Mucosa of gallbladder (tissue), 1 donor: ENCODE data around the gene NECAB2. TPM values are rescaled to one million over a fixed set of nuclear protein-coding genes. Genes with fewer than 3 reads are reported as not detected.

ENCODE experiments used
- DNase-seq: peaks from one replicate; pipeline ENCODE4 v3.0.0-alpha.2; 2020; ENCODE audit warnings: low spot score
- total RNA-seq: library from RNA; stranded (reverse); gene quantifications from one replicate; pipeline ENCODE4 v1.2.1, GENCODE V29; 2021
- donor health status: DM: no; HTN: no; CAD: no.

NECAB2 gene
- total RNA-seq, 1 donor from 2014 or later: 0.29 TPM

DNA sequence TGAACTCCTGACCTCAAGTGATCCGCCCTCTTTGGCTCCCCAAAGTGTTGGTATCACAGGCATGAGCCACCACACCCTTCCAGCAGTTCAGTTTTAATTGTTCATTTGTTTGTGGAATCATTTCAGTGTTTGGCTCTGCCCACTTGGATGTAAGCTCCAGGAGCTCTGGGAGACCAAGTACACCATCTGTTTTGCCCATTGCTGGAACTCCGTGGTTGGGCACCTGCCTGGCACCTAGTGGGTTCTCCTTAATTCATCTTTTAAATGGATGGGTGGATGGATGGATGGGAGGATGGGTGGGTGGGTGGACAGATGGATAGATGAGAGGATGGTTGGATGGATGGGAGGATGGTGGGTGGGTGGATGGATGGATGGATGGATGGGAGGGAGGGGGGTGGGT lies 953 bp upstream of the NECAB2 start:
- DNase-seq: no peak

DNA sequence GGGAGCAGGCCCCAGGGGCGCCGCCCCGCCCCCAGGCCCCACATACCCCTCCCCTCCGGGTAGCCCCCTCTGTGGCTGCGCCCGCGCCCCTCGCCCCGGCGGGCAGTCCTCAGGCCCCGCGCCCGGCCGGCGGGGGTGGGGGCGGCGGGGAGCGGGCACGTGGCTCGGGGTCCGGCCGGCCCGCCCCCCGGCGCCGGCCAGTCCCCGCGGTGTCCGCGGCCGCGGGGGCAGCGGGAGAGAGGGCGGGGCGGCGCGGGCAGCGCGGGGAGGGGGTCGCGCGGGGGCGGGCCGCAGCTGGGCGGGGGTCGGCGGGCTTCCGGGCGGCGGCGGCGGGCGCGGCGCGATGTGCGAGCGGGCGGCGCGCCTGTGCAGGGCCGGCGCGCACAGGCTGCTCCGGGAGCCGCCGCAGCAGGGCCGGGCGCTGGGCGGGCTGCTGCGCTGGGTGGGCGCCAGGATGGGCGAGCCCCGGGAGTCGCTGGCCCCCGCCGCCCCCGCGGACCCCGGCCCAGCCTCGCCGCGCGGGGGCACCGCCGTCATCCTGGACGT lies 335 bp downstream of the NECAB2 start:
- DNase-seq: no peak

DNA sequence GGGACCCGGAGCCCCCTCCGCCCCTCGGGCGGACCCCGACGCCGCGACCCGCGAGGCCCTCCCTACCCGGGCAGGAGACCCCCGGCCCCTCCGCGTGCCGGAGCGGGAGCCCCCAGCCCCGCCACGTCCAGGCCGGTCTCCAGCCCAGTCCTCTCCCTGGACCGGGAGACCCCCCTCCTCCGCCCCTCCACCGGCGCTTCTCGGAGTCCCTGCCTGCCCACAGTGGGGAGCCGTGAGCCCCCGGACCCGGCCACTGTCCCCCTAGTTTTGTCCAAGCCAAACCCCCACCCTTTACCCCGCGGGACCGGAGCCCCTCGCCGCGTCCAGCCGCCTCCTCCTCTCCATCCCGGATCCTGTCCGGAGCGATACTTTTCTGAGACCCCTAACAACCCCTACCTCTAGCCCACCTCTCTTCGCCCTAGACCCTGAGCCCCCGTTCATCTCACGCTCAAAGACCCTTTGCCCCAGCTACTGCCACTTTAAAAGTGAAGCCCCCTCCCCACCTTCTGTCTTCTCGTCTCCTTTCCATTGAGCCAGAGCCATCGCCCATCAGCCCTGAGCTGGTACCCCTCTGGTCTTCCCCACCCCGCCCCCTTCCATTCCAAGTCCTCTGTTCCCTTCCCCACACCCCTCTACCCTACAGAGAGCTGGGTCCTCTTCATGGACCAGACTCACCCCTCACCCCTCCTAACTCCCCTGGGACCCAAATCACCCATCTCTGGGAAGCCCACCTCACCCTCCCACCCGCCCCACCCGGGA lies 1.0 kb downstream of the NECAB2 start:
- no peak for DNase-seq

DNA sequence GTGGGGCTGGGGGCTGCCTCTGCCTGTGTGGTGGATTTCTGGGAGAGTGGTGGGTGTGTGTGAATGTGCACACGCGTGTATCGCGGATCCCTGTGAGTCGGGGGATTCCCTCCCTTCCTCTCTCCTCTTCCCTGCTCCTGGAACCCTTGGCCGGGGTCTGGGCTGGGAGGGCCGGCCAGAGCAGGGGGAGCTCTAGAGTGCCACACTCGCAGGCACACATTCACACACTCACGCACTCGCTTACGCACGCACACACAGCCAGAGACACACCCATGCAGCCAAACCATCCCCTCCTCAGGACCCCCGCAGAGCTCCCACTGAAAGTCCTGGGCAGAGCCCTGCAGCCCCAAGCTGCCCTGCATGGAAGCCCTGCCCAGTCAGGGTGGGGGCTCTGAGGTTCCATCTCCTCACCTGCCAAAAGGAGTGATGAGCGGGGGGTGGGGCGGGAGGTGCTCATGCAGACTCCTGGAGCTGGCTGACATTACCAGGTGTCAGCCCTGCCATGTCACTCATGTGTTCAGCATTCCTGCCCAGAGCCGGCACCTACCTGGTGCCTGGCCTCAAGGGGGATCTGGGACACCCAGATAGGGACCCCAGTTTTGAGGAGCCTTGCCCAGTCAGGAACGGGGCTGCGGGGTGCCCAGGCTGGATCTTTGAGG lies 1.9 kb downstream of the NECAB2 start:
- no peak for DNase-seq

DNA sequence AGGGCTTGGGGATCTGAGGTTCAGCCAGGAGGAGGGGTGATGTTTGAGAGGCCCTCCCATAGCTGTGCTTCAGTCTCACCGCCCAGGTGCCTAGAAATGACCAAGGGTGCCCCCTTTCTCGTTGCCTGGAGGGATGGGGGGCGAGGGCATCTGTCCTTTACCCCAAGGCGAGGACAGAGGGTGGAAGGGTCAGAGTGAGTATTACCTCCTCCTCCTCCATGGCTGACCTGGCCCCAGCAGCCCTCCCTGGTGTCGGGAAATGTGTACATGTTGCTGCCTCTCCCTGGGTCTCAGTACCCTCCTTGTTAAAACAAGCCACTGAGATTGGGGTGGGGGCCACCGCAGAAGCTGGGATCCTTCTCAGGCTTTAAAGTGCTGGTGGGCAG lies 2.4 kb downstream of the NECAB2 start:
- DNase-seq: no peak

DNA sequence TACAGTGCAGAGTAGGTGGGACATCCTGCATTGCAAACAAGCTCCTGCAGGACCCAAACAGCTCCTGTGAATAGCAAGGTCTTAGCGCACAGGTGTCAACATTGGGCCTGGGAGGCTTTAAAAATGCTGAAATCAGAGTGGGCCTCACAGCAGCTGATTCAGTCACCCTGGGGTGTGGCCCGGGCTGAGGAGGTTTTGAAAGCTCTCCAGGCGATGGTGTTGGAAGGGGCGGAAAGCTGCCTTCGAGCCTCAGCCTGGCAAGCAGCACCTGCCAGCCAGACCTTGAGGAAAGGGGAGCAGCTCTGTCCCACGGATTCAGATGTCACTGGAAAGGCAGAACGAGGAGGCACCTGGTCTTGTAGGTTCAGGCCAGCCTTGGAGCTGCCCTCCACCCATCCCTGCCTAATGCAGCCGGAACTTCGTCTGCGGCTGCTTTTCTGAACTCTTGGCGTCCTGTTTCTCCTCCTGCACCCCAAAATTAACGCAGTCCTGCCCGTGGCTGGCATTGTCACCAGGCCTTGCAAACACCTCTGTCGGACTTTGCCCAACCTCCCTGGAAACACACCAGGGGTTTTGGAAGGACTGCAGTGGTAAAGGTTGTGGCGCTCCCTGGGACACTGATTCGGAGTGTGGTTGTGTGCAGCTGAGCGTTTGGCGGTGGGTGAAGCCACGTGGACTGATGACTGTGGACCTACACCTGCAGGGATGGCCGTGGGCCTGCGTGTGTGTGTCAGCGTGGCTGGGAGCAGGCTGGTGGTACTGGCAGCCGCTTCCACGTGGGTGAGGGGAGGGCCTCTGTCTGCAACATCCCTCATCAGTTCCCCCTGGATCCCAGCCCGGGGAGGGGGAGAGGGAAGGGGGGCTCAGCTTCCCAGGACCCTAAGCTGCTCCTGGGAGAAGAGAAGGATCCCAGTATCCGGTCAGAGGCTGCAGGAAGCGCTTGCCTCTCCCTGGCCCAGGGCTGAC lies 3.4 kb downstream of the NECAB2 start:
- no peak for DNase-seq

DNA sequence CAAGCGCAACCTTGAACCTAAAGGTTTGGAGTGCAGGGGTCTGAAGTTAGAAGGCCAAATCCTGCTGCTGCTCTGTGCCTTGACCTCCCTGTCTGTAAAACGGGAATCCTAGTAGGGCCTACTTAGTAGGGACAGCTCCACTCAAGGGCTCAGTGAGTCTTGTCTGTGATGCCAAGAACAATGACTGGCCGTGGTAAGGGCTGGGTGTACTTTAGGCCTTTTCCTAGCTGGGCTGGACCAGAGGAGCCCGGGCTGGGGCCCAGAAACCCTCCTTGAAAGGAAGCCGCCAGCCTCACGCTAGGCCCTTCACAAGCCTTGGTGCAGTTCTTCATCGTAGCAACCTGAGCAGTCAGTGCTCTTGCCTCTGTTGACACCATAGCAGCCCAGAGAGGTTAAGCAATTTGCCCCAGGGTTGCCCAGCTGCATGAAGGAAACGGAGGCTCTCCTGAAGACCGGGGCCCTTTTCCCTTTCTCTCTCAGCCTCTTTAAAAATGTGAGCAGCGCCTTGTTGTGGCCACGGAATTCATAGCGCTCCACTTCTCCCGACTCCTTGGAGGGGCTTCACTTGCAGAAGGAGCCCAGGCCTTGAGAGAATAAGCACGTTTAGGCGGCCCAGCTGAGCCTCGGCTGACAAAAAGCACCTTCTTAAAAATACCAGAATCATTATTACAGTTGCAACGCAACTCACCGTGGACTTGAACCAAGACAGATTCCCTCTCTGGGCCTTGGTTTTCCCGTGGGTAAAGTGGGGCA lies 4.4 kb downstream of the NECAB2 start:
- no peak for DNase-seq

DNA sequence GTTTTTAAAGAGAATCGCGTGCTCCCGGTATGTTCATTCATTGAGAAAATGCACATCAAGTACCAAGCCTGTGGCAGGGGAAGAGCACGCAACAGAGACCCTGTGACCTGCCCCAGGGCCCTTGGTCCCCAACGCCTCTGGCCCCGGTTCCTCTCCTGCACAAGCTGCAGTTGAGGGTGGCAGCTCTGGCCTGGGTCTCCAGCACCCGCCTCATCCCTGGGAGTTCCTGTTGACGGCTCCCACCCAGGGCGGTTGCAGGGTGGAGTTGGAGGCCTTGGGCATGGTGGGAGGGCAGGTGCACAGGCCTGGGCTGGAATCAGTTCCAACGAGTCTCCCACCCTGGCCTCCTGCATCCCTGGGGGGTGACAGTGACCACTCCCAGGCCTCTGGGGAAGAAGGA lies 5.0 kb downstream of the NECAB2 start:
- no peak for DNase-seq

DNA sequence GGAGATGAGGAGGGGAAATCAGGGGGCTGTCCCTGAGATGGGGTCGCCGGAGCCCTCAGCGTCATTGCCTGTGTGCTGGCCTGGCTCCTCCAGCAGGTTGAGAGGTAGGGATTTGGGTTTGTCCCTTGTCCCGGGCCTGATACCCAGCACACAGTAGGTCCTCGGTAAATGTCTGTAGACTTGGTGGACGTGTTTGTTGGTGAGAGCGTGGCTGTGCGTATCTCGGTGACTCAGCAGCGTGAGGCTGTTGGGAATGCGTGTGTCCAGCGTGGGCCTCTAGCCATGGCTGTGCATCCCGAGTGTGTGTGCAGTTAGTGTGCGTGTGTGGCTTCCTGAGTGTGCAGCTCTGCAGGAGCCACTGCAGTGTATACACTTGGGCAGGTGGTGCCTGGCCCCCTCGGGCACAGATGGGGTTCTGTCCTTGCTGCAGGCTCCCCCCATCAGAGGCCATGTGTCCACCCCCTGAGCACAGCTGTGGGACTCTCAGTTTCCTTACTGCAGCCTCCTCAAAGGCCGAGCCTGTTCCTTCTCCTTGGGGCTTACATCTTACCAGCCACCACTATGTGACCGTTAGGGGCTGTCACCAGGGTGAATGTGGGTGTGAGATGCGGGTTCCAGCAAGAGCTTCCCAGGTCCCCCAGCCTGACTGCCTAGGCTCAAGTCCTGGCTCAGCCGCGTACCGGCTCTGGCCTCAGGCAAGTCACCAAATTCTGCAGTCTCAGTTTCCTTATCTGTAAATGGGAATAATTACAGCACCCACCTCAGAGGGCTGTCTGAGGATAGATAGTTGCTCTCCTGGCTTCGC lies 5.7 kb downstream of the NECAB2 start:
- no peak for DNase-seq

DNA sequence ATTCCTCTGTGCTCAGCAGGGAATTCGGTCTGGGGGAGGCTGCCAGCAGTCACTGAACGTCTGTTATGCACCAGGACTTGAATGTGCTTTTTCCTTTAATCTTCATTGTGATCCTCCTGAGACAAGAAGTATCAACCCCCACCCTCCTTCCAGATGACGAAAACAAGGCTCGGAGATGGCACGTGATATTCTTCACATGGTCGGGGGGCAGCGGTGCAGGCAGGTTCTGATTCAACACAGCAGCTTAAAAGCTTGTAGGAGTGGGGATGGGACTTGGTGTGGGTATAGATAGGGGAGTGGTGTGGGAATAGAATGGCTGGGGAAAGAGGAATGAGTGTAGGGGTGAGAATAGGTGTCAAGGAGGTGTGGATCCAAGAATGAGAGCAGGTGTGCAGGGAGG lies 6.4 kb downstream of the NECAB2 start:
- no peak for DNase-seq

DNA sequence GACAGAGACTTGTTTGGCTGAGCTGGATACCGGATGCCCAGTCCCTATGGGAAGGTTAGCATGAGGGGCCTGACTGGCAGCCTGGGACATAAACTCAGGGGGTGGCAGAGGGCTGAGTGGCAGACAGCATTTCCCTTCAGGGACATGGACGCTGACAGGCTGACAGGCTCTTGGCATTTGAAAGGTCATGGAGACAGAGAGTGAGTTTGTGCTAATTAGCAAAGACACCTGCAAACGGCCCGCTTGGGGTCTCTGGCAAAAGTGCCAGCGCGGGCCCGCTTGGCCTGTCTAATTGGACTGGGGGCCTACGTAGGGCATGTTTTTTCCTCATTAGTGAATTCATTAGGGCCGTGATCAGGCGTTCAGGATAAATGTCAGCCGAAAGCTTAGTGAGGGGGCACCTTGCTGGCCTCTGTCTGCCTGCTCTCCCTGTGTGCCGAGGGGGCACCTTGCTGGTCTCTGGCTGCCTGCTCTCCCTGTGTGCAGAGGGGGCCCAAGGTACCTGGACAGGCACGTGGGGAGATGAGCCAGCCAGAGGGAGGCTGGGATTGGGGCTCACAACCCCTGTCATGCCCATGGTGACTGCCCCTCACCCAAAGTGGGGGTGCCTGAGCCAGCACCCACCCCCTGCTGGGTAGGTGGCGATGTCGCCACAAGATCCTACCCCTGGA lies 7.7 kb downstream of the NECAB2 start:
- DNase-seq: no peak

DNA sequence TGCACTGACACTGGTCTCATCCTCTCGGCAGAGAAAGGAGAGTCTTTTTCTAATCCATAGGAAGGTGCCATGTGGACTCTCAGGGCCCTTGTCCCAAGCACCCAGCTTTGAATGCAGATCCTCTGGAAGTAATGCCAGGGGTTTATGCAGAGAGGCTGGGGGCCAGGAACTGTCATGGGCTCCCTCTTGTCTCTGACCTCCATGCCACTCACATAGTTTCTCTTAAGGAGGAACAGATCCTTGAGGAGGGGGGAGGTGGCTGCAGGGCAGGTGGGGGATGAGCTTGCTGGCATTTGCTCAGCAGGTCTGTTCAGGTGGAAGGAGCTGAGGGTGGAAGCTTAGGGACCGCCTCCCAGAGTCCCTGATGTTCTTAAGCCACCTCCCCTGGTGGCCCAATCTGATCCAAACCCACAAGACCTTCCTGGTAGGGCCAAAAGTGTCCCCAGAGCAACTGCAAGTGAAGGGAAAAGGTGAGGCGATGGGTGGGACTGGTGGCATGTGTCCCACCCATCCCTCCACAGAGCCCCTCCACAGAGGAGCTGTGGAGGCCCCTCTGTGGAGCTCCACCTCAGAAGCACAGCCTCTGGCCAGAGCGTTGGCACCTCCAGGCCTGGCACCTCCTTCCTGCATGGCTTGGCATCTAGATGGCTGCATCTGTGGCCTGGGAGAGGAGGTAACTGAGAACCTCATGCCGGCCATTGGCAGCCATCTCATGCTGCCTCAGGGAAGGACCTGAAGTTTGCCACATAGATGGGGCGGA lies 9.2 kb downstream of the NECAB2 start:
- no peak for DNase-seq

DNA sequence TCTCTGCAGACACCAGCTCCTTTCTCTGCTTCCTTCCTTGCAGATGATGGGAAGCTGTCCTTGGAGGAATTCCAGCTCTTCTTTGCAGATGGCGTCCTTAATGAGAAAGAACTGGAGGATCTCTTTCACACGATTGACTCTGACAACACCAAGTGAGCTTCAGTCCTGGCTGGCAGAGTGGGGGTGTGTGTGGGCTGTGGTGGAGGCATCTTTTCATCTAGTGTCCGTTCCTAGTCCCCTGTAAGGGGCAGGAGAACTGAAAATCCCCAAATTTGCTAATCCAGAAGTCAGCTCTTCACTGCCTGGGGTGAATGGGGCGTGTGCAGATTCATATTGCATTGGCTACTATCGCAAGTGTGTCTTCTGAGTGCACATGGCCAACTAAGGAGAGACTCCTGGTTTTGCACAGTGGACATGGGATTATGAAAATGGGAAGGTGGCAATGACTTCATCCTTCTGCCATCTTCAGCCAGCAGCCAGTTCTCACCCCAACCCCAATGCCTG lies 10.4 kb downstream of the NECAB2 start:
- no peak for DNase-seq

DNA sequence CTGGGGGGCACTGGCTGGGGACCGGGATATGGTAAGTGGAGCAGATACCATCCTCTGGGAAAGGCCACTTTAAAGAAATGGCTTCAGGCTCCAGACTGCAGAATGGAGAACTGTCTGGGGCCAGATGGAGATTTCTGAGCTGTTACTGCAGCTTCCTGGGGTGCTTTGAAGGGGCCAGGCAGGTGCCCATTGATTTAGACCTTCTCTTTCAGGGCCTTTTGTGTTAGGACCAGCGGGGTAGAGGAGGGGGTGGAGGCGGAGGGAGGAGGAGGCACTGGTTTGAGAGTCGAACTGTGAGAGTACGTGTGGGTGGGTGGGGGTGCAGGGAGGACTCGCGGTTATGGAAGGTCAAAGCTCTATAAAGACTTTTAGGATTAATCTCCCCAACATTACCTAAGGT lies 11.4 kb downstream of the NECAB2 start:
- DNase-seq: no peak

DNA sequence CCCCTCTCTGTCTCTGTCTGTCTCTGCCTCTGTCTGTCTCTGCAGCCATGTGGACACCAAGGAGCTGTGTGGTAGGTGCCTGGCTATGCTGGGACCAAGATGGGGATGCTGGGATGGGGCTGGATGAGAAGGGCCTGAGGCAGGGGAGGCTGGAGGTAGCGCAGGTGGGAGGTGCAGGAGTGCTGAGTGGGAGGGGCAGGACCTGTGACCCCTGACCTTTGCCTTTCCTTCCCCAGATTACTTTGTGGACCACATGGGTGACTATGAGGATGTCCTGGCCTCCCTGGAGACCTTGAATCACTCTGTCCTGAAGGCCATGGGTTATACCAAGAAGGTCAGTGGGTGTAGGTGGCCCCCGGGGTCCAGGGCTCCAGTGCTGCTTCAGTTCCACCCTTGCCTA lies 12.8 kb downstream of the NECAB2 start:
- DNase-seq: no peak

DNA sequence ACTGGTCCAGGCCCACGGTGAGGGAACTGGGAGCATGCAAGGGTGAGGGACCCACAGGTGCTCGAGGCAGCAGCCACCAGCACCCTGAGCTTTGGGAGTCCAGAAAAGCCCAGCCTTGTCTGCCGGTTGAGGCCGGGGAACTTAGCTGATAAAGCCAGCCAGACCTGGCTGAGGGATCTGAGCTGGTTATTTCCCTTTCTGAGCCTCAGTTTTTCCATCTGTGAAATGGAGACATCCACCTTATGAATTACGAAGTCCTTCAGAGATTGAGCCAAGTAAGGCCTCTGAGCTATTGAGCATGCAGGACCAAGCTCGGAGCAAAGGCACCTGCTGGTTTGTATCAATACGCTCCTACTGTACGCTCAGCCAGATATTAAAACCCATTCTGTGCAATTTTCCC lies 13.8 kb downstream of the NECAB2 start:
- DNase-seq: no peak

DNA sequence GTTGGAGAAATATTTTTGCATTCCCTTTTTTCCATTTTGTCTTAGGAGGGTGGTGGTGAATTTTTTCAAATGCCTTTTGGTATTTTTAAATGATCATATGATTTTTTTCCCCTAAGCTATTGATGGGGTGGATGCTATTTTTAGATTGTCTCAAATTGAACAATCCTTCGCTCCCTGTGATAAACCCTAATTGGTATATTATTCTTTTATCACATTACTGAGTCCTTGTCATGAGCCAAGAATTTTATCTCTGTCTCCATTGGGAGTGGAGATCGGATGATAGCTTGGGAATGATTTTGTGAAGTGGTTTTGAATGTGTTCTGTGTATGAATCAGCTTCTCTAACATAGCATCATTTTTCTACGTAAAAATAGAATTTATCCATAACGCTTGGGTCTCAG lies 15.4 kb downstream of the NECAB2 start:
- no peak for DNase-seq

DNA sequence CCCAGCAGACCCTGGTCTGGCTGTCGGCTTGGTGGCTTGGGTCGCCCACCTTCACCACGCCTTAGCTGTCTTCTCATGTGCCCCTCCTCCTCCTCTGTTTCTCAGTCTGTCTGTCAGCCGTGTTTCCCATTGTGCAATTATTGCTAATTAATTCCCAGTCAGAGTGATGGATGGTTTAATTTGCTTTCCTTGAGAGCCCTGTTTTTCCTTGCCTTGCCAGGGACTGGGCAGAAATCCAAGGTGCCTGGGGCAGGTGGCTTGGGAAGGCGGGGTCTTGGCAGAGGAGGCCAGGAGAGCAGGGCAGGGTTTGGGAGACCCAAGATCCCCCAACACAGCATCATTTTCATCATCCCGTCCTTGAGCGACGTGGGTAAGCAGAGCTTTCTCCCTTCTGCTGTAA lies 21.3 kb downstream of the NECAB2 start:
- DNase-seq: no peak

DNA sequence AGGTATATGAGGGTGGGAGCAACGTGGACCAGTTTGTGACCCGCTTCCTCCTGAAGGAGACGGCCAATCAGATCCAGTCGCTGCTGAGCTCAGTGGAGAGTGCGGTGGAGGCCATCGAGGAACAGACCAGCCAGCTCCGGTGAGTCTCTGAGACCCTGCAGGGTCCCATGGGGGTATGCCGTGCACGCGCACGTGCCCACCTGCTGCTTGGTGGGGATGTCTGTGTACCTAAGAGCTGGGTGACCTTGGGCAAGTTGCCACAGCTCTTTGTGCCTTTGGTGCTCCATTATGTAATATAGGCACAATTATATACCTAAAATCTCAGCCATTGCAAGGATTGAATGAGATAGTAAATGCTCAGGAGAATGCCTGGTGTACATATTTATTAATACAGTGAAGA lies 22.4 kb downstream of the NECAB2 start:
- no peak for DNase-seq
